SU-DHL-6 (cell line): ENCODE measurements around the gene ARL4A.

Source experiments
- H2AFZ ChIP-seq: fragments of 200-600 bp; sonication (generic); 2 replicates; pipeline ENCODE4 v1.6.1; 2014; ENCODE audit warnings: low read depth, mild to moderate bottlenecking, moderate library complexity, mixed read lengths, antibody characterized with exemption, low read length; ENCODE audit not compliant: severe bottlenecking
- H3F3A ChIP-seq: fragments of 200-600 bp; shearing (Covaris generic); 2 replicates; pipeline ENCODE4 v1.6.0; 2016; ENCODE audit warnings: antibody characterized with exemption, mild to moderate bottlenecking; ENCODE audit not compliant: insufficient read depth
- H3K27ac ChIP-seq: fragments of 200-600 bp; sonication (generic); 2 replicates; pipeline ENCODE4 v1.5.1; 2016; ENCODE audit warnings: low read depth, mild to moderate bottlenecking, low read length, moderate library complexity, mixed read lengths
- H3K27me3 ChIP-seq: fragments of 200-600 bp; sonication (generic), shearing (Covaris generic); 2 replicates; pipeline ENCODE4 v1.6.0; 2014; ENCODE audit warnings: mild to moderate bottlenecking, low read length
- H3K36me3 ChIP-seq: fragments of 200-600 bp; sonication (generic); 2 replicates; pipeline ENCODE4 v1.6.1; 2014; ENCODE audit warnings: mild to moderate bottlenecking, low read length, mixed read lengths
- H3K4me2 ChIP-seq: fragments of 300-600, 200-600 bp; shearing (Covaris generic), sonication (generic); 2 replicates; pipeline ENCODE4 v1.6.0; 2014; ENCODE audit warnings: low read length, low read depth, mild to moderate bottlenecking; ENCODE audit not compliant: poor library complexity, severe bottlenecking
- H3K4me3 ChIP-seq: fragments of 200-600 bp; sonication (generic); 2 replicates; pipeline ENCODE4 v1.5.1; 2014; ENCODE audit warnings: antibody characterized with exemption, low read length, mild to moderate bottlenecking, mixed read lengths; ENCODE audit not compliant: insufficient read depth, poor library complexity, severe bottlenecking
- H3K79me2 ChIP-seq: fragments of 200-600 bp; sonication (generic); 2 replicates; pipeline ENCODE4 v1.6.1; 2014; ENCODE audit warnings: mild to moderate bottlenecking, low read length, moderate library complexity; ENCODE audit not compliant: insufficient read depth
- H3K9ac ChIP-seq: fragments of 200-600 bp; sonication (generic); 2 replicates; pipeline ENCODE4 v1.7.0; 2014; ENCODE audit warnings: mild to moderate bottlenecking, low read length
- H3K9me2 ChIP-seq: fragments of 200-600 bp; sonication (generic); replicated peaks from 2 replicates; pipeline ENCODE4 v1.6.1; 2014; ENCODE audit warnings: low read length; ENCODE audit not compliant: insufficient read depth
- H3K9me3 ChIP-seq: fragments of 200-600 bp; sonication (generic); 2 replicates; pipeline ENCODE4 v1.6.1; 2014; ENCODE audit warnings: low read length, mixed read lengths; ENCODE audit not compliant: insufficient read depth
- H4K20me1 ChIP-seq: fragments of 200-600 bp; sonication (generic); 2 replicates; pipeline ENCODE4 v1.6.1; 2014; ENCODE audit warnings: low read depth, mild to moderate bottlenecking, antibody characterized with exemption, low read length, moderate library complexity, mixed read lengths
- CTCF ChIP-seq: fragments of 200-600 bp; sonication (generic); IDR thresholded peaks from one replicate; pipeline ENCODE4 v1.5.1; 2017; ENCODE audit warnings: antibody characterized with exemption, mild to moderate bottlenecking, low read length, moderate library complexity; ENCODE audit not compliant: insufficient read depth, poor library complexity, severe bottlenecking
- EZH2phosphoT487 ChIP-seq: fragments of 200-600 bp; sonication (generic), shearing (Covaris generic); conservative IDR thresholded peaks from 2 replicates; pipeline ENCODE4 v1.6.1; 2018; ENCODE audit warnings: mild to moderate bottlenecking, antibody characterized with exemption, low read length, moderate library complexity, mixed read lengths

Gene ARL4A

GRCh38 chr7:12708314-12708713 is 20.9 kb downstream of the ARL4A start:
- Histone ChIP-seq H3K9me2 (no peaks in the 10 kb centered on the region), H4K20me1 (no peaks in the 10 kb centered on the region), H3F3A (no peaks in the 10 kb centered on the region), H3K79me2 (no peaks in the 10 kb centered on the region), H3K4me2 (no peak overlapping the region), H3K36me3 (no peaks in the 10 kb centered on the region), H2AFZ (no peak overlapping the region), H3K9ac (no peak overlapping the region), H3K9me3 (no peaks in the 10 kb centered on the region), H3K4me3 (no peak overlapping the region), H3K27me3 (no peaks in the 10 kb centered on the region), H3K27ac (no peak overlapping the region)
- TF ChIP-seq CTCF (no peak), EZH2phosphoT487 (no peak)

GRCh38 chr7:12709726-12710502 is 22.5 kb downstream of the ARL4A start:
- Histone ChIP-seq H3K79me2 (no peaks in the 10 kb centered on the region), H2AFZ (no peak overlapping the region), H3K36me3 (no peaks in the 10 kb centered on the region), H3K27ac (no peak overlapping the region), H3K9me3 (no peaks in the 10 kb centered on the region), H3K4me2 (no peak overlapping the region), H3K4me3 (no peak overlapping the region), H4K20me1 (no peaks in the 10 kb centered on the region), H3K9me2 (no peaks in the 10 kb centered on the region), H3K9ac (no peak overlapping the region), H3F3A (no peaks in the 10 kb centered on the region), H3K27me3 (no peaks in the 10 kb centered on the region)
- no peak for TF ChIP-seq EZH2phosphoT487
- no peak for TF ChIP-seq CTCF

GRCh38 chr7:12711124-12711523 is 23.7 kb downstream of the ARL4A start:
- no peaks in the 10 kb centered on the region for H4K20me1 ChIP-seq
- no peak for TF ChIP-seq CTCF
- H3K4me2 ChIP-seq: no peak overlapping the region
- H3K9me3 ChIP-seq: no peaks in the 10 kb centered on the region
- no peak overlapping the region for H3K27ac ChIP-seq
- H3K9me2 ChIP-seq: no peaks in the 10 kb centered on the region
- H3F3A ChIP-seq: no peaks in the 10 kb centered on the region
- no peaks in the 10 kb centered on the region for H3K27me3 ChIP-seq
- no peaks in the 10 kb centered on the region for H3K36me3 ChIP-seq
- H3K9ac ChIP-seq: no peak overlapping the region
- no peak overlapping the region for H3K4me3 ChIP-seq
- H3K79me2 ChIP-seq: no peaks in the 10 kb centered on the region
- no peak overlapping the region for H2AFZ ChIP-seq
